ENCODE measurements around the gene PPP2R3A. TPM values are rescaled to one million over a fixed set of nuclear protein-coding genes. Genes with fewer than 3 reads are reported as not detected.

The PPP2R3A gene
- total and polyA plus RNA-seq, 2 donors (not counting 3 experiments of a cell fraction or from before 2014, with no cell fraction given): 3.3 to 14.6 TPM

GRCh38 chr3:136184703-136185102 lies 219.2 kb downstream of the PPP2R3A start:
- H3K4me1 ChIP-seq (ENCODE audit: control insufficient read depth, extremely low read depth, insufficient read depth, low read length): peaks cover 6% of the 10 kb centered on the region
- TF ChIP-seq POLR2A (IDR thresholded peaks at IDR 0.05; ENCODE audit: low read depth, low read length) (no peak), FOS (IDR thresholded peaks at IDR 0.05; ENCODE audit: borderline replicate concordance, insufficient read depth, low read length) (no peak), JUN (IDR thresholded peaks at IDR 0.05; ENCODE audit: borderline replicate concordance, insufficient read depth, insufficient read length, low read depth) (no peak), CTCF (IDR thresholded peaks at IDR 0.05; ENCODE audit: extremely low read depth in 1 of 2, insufficient read depth in 1 of 2, low read depth in 1 of 2, low read length in 2 of 2) (no peak)
- no peak overlapping the region for H3K27ac ChIP-seq (ENCODE audit: insufficient read depth, low read depth, low read length)
- no peaks in the 10 kb centered on the region for H3K27me3 ChIP-seq (ENCODE audit: control insufficient read depth in 2 of 2, insufficient read depth in 2 of 2, low read length in 2 of 2)
- CTCF ChIA-PET: interaction anchor here (0.8 to 1.3 kb wide), 2 partner anchors 13 to 15 kb away, joined by 3 to 5 read pairs; no protein-coding TSS in a partner anchor
- no peak overlapping the region for H3K9ac ChIP-seq (replicated peaks; ENCODE audit: extremely low read depth, insufficient read depth, low read length)
- H4K20me1 ChIP-seq (replicated peaks; ENCODE audit: control insufficient read depth, extremely low read depth, insufficient read depth, low read length): peaks cover 12% of the 10 kb centered on the region
- DNase-seq (ENCODE audit: low read depth, low spot score): no peak
- peaks cover 99% of the 10 kb centered on the region for H3K79me2 ChIP-seq (ENCODE audit: control insufficient read depth, insufficient read depth, low read length)
- dilution Hi-C loops (cut with MboI; ENCODE audit: extremely low pct_ligation_motif_present, low sequenced_read_pairs): no loop called here
- H2AFZ ChIP-seq (ENCODE audit: low read depth, low read length): no peak overlapping the region
- no peak overlapping the region for H3K4me2 ChIP-seq (ENCODE audit: insufficient read depth, low read length)
- no peaks in the 10 kb centered on the region for H3K36me3 ChIP-seq (ENCODE audit: control insufficient read depth in 2 of 2, extremely low read depth in 1 of 2, insufficient read depth in 2 of 2, low read length in 2 of 2)
- H3K4me3 ChIP-seq (replicated peaks in 1 of 3; ENCODE audit: insufficient read depth in 1 of 3, low read depth in 1 of 3, low read length in 3 of 3): no peak overlapping the region
- POLR2A ChIA-PET: interaction anchor here (0.7 kb wide), 1 partner anchor 18 kb away, joined by 4 read pairs; no protein-coding TSS in a partner anchor
- H3K9me3 ChIP-seq (replicated peaks; ENCODE audit: control insufficient read depth, insufficient read depth, low read length): no peaks in the 10 kb centered on the region
- no TSS peak for BruUV-seq (replicated peaks)
- H3K9me1 ChIP-seq (replicated peaks; ENCODE audit: control insufficient read depth, extremely low read depth, insufficient read depth, low read length): no peaks in the 10 kb centered on the region
- FAIRE-seq: no peak
- intact Hi-C loops (cut with micrococcal nuclease): no loop called here

GRCh38 chr3:136186344-136186743 lies 220.8 kb downstream of the PPP2R3A start:
- DNase-seq (ENCODE audit: low read depth, low spot score) (no peak), FAIRE-seq (no peak)
- no peak overlapping the region for H3K9ac ChIP-seq (replicated peaks; ENCODE audit: extremely low read depth, insufficient read depth, low read length)
- peaks cover 99% of the 10 kb centered on the region for H3K79me2 ChIP-seq (ENCODE audit: control insufficient read depth, insufficient read depth, low read length)
- intact Hi-C loops (cut with micrococcal nuclease): no loop called here
- H3K27ac ChIP-seq (ENCODE audit: insufficient read depth, low read depth, low read length): no peak overlapping the region
- ChIA-PET CTCF (interaction anchor here (1.2 kb wide), 1 partner anchor 14 kb away, joined by 3 read pairs; no protein-coding TSS in a partner anchor), POLR2A (no interaction called here)
- H3K4me2 ChIP-seq (ENCODE audit: insufficient read depth, low read length): no peak overlapping the region
- H3K4me3 ChIP-seq (replicated peaks in 1 of 3; ENCODE audit: insufficient read depth in 1 of 3, low read depth in 1 of 3, low read length in 3 of 3): no peak overlapping the region
- no peaks in the 10 kb centered on the region for H3K9me1 ChIP-seq (replicated peaks; ENCODE audit: control insufficient read depth, extremely low read depth, insufficient read depth, low read length)
- peaks cover 14% of the 10 kb centered on the region for H4K20me1 ChIP-seq (replicated peaks; ENCODE audit: control insufficient read depth, extremely low read depth, insufficient read depth, low read length)
- no peaks in the 10 kb centered on the region for H3K36me3 ChIP-seq (ENCODE audit: control insufficient read depth in 2 of 2, extremely low read depth in 1 of 2, insufficient read depth in 2 of 2, low read length in 2 of 2)
- dilution Hi-C loops (cut with MboI; ENCODE audit: extremely low pct_ligation_motif_present, low sequenced_read_pairs): no loop called here
- no TSS peak for BruUV-seq (replicated peaks)
- peaks cover 6% of the 10 kb centered on the region for H3K4me1 ChIP-seq (ENCODE audit: control insufficient read depth, extremely low read depth, insufficient read depth, low read length)
- TF ChIP-seq JUN (IDR thresholded peaks at IDR 0.05; ENCODE audit: borderline replicate concordance, insufficient read depth, insufficient read length, low read depth) (no peak), MAX (IDR thresholded peaks at IDR 0.05; ENCODE audit: insufficient read depth, insufficient read length) (no peak), MYC (IDR thresholded peaks at IDR 0.05; ENCODE audit: low read depth, low read length) (no peak), CTCF (IDR thresholded peaks at IDR 0.05; ENCODE audit: extremely low read depth in 1 of 2, insufficient read depth in 1 of 2, low read depth in 1 of 2, low read length in 2 of 2) (no peak), POLR2A (IDR thresholded peaks at IDR 0.05; ENCODE audit: low read depth, low read length) (no peak), FOS (IDR thresholded peaks at IDR 0.05; ENCODE audit: borderline replicate concordance, insufficient read depth, low read length) (no peak), POLR2AphosphoS5 (IDR thresholded peaks at IDR 0.05; ENCODE audit: insufficient read depth, low read depth, low read length) (no peak), GATA2 (IDR thresholded peaks at IDR 0.05; ENCODE audit: insufficient read depth, insufficient read length, low read depth, low read length) (no peak), EZH2 (IDR thresholded peaks at IDR 0.05; ENCODE audit: borderline replicate concordance, low read depth, low read length, severe bottlenecking) (no peak)
- H2AFZ ChIP-seq (ENCODE audit: low read depth, low read length): no peak overlapping the region
- no peaks in the 10 kb centered on the region for H3K27me3 ChIP-seq (ENCODE audit: control insufficient read depth in 2 of 2, insufficient read depth in 2 of 2, low read length in 2 of 2)
- H3K9me3 ChIP-seq (replicated peaks; ENCODE audit: control insufficient read depth, insufficient read depth, low read length): no peaks in the 10 kb centered on the region

Measured in endothelial cell of umbilical vein (primary cell).